GM18951 (cell line): ENCODE data around the gene CACNA1F.

Experiments
- POLR2A ChIP-seq: IDR thresholded peaks from 4 replicates; pipeline ENCODE4 v1.6.1; 2011; ENCODE audit warnings: mild to moderate bottlenecking; ENCODE audit not compliant: insufficient read length, insufficient read depth; ENCODE audit errors: extremely low read depth
- in situ Hi-C: fragments of 300-500 bp; cut with MboI; formaldehyde crosslinking; loops from one replicate; pipeline ENCODE4 v1.12.0; 2022; ENCODE audit warnings: low sequenced_read_pairs, mixed read lengths, inconsistent platforms; ENCODE audit not compliant: unreplicated experiment

The CACNA1F gene

GRCh38 chrX:49264460-49264859 is 31.3 kb upstream of the CACNA1F start, which contains the start of gene FOXP3:
Gene FOXP3, minus strand, starts transcription at chrX:49264710. Its CDS starts 6,205 bp downstream, at chrX:49258505.
- no peak for TF ChIP-seq POLR2A
- in situ Hi-C loops: no loop called here

- no peak for TF ChIP-seq POLR2A
- in situ Hi-C loops: no loop called here
Measured at GRCh38 chrX:49263631-49264030, 30.5 kb upstream of the CACNA1F start.

DNA sequence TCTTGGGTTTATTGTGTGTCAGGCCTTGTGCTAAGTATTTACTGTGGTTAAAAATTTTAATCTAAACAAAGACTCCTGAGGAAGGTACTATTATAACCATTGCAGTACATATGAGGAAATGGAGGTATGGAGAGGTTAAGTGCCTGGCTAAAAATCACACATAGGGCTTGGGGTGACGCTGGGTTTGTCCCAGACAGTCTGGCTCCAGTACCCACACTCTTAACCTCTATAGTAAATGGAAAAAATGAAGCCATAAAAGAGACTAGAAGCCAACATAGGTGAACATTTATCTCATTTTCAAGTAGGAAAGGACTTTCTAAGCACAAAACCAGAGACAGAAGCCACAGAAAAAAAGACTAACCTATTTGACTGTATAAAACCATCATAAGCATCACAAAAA is 29.5 kb upstream of the CACNA1F start:
- in situ Hi-C loops: no loop called here
- TF ChIP-seq POLR2A: no peak

DNA sequence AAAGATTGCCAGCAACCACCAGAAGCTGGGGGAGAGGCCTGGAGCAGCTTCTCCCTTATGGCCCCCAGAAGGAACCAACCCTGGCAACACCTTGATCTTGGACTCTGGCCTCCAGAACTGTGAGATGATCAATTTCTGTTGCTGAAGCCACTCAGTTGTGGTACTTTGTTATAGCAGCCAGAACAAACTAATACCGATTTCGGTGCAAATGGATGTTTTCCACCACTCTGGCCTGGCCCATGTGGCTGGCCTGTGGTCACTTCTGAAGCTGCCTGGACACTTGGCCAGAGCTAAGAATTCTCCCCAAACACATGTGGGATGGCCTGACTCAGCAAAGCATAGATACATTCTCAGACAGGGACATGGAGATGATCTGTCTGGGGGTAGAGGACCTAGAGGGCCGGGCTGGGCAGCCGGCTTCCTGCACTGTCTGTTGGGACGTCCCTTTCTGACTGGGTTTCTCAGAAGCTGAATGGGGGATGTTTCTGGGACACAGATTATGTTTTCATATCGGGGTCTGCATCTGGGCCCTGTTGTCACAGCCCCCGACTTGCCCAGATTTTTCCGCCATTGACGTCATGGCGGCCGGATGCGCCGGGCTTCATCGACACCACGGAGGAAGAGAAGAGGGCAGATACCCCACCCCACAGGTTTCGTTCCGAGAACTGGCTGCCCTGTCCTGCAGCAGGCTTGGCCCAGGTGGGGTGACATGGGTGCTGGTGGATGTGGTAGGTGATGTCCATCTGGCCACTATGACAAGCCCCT is 27.3 kb upstream of the CACNA1F start:
- TF ChIP-seq POLR2A: no peak
- in situ Hi-C loops: no loop called here

DNA sequence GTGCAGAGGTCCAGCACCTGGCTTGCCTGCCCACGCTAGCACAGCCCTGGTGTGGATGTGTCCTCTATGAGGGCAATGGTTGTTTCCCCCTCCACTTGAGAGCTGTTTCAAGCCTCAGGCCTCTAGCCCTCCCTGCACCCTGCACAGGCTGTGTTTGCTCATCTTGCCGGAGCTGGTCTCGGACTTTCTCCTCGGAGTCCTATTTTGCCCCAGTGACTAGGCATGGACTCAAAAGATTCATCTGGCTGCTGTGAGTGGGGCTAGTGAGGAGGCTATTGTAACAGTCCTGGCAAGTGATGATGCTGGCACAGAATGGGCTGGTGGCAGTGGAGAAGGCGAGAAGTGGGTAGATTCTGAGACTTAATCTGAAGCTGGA is 25.6 kb upstream of the CACNA1F start:
- in situ Hi-C loops: no loop called here
- no peak for TF ChIP-seq POLR2A

GRCh38 chrX:49257846-49258748 is 25.0 kb upstream of the CACNA1F start:
- in situ Hi-C loops: no loop called here
- no peak for TF ChIP-seq POLR2A

DNA sequence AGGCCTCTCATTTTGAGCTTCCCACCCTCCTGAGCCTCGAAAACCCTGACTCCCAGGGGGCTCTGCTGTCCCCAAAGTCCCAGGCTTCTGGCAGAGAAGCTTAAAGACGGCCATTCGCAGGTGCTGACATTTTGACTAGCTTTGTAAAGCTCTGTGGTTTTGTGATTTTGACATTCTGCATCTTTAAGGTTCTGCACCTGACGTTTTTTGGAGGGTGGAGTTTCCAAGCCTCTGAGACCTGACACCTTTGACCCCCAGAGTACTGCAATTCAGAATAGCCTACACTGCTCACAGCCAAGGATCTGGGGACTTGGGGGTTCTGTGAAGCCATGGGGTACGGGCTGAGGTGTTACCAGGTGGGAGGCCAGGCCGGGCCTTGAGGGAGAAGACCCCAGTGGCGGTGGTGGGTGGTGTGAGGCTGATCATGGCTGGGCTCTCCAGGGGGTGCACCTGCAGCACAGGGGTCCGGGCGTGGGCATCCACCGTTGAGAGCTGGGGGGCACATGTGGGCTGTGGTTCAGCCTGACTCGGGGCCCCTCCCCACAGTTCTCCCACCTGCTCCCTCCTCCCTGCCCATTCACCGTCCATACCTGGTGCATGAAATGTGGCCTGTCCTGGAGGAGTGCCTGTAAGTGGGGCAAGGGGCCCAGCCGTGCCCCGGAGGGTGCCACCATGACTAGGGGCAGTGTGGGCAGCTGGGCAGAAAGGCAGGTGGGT is 24.1 kb upstream of the CACNA1F start:
- in situ Hi-C loops: no loop called here
- no peak for TF ChIP-seq POLR2A

- in situ Hi-C loops: no loop called here
- no peak for TF ChIP-seq POLR2A
Measured at GRCh38 chrX:49256268-49256995, 23.3 kb upstream of the CACNA1F start.

DNA sequence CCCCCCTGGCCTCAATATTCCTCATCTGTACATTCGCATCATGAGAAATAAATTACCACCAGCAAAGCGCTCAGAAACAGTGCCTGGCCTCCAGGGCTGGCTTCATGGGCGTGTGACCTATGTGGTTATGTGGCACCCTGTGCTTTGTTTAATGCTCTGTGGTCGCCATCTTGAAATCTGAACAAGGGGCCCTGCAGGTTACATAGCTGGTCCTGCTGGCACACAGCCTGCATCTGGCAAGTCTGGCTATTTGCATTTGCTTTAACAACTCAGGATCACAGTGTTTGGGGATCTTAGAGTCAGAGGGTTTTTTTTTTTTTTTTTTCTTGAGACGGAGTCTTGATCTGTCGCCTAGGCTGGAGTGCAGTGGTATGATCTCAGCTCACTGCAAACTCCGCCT is 21.5 kb upstream of the CACNA1F start:
- in situ Hi-C loops: no loop called here
- TF ChIP-seq POLR2A: no peak

GRCh38 chrX:49251325-49251724 is 18.2 kb upstream of the CACNA1F start:
- in situ Hi-C loops: no loop called here
- no peak for TF ChIP-seq POLR2A

GRCh38 chrX:49250578-49250977 is 17.4 kb upstream of the CACNA1F start:
- in situ Hi-C loops: no loop called here
- TF ChIP-seq POLR2A: no peak

DNA sequence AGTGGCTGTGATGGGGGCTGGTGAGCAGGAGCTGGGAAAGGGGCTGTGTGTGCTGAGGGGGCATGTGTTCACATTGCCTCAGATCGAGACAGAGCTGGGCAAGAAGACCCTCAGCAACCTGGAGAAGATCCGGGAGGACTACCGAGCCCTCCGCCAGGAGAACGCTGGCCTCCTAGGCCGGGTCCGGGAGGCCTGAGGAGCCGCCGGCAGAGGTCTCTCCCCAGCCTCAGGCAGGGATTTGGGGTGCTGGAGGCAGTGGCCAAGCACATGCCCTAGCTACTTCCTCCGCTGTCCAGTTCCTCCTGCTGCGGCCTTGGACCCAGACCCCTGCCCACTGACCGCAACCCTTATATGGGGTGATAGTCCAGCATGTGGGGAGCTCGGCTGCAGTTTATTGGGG is 16.9 kb upstream of the CACNA1F start:
- in situ Hi-C loops: no loop called here
- TF ChIP-seq POLR2A: no peak

GRCh38 chrX:49249616-49250015 is 16.5 kb upstream of the CACNA1F start:
- no peak for TF ChIP-seq POLR2A
- in situ Hi-C loops: no loop called here

DNA sequence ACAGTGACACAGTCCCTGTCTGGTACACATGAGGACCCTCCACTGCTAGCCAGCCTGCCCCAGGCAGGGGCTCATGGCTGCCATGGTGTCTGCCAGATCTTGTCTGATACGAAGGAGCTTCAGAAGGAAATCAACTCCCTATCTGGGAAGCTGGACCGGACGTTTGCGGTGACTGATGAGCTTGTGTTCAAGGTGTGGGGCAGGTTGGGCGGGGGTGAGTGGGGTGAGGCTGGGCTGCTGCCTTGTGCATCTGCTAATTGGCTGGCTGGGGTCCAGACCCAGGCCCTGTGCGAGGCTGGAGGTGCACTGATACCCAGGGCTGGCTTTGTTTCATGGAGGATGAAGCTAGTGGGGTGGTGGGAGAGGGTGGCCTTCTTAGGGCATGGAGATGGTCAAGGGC is 15.9 kb upstream of the CACNA1F start:
- in situ Hi-C loops: no loop called here
- no peak for TF ChIP-seq POLR2A
